GM18861 (cell line): ENCODE data around the gene CBLB.

Experiments
- ATAC-seq: cut with Tn5 transposase; IDR thresholded peaks from one replicate; pipeline ENCODE4 v1.9.1; 2021; ENCODE audit not compliant: unreplicated experiment

The CBLB gene

DNA sequence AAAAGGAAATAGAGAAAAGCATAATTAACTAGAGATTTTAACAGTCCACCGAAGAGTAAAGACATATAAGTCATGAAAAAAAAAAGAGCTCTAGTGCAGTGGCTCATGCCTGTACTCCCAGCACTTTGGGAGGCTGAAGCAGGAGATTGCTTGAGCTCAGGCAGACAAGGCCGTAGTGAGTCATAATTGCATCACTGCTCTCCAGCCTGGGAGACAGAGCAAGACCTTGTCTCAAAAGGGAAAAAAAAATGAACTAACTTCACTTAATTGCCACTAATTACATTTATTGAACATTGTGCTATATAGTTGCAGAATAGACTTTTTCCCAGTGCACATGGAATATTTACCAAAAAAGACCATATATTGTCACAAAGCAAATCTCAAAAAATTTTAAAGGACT is 221.8 kb downstream of the CBLB start:
- no peak for ATAC-seq

DNA sequence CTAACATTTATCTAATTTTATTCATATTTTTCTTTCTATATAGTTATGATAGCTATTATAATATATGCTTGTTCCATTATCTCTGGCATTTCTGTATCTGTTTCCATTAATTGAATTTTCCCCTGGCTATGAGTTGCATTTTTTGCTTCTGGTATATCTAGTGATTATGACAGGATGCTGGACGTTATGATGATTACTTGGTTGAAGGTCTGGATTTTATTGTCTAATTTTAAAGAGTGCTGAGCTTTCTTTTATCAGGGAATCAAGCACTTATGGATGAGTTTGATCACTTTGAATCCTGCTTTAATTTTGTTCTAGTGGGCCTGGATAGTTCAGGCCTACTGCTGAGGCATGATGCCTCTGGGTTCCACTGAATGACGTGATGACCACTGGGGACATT is 229.7 kb downstream of the CBLB start:
- no peak for ATAC-seq

DNA sequence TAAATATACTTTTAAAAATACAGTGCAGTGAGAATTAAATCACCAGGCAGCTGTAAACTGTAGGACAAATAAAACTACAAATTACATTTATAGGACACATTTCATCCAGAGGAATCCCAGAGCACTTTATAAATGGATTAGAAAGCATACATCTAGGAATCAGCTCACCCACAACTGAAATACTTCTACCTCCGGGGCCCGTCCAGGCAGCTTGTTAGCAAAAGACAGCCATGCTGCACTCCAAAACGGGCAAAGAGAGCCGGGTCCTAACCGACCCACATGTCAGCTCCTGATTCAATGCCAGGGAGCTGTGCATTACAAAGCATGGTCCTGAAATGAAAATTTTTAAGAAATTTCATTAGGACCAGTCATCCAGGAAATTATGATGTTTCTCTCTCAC is 234.1 kb downstream of the CBLB start:
- no peak for ATAC-seq

DNA sequence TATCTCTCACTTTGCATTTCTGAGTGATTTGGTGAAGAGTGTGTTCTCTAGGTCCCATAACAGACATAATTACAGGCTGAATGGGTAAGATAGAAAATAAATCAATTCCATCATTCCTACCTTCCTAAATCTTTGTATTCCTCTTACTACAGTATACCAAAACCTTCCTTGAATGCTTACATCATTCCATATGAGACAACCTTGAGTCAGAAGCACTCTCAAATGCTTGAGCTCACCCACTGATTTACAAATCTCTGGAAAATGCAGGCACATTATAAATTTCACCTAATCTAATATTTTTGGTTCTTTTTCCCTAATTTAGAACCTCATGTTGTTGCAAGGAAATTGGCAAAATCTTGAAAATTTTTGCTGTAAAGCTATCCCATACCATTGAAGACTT is 239.1 kb downstream of the CBLB start:
- ATAC-seq, result no peak

DNA sequence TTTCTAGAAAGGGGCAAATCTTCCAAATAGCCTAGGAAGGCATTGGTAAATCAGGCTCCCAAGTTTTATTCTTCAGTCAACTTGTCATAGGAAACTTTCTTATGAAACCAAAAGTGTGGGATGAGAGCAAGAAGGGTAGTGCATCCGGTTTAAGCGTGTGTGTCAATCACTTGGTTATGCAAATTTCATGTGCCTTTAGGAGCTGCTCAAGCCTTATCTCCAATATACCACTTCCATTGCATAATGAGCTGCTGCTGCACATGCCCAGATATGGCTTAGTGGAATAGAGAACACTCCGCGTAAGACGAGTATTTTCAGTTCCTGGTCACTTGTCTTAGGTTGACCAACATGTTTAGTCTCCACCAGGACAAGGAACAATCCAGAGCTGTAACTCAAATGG is 242.1 kb downstream of the CBLB start:
- no peak for ATAC-seq

DNA sequence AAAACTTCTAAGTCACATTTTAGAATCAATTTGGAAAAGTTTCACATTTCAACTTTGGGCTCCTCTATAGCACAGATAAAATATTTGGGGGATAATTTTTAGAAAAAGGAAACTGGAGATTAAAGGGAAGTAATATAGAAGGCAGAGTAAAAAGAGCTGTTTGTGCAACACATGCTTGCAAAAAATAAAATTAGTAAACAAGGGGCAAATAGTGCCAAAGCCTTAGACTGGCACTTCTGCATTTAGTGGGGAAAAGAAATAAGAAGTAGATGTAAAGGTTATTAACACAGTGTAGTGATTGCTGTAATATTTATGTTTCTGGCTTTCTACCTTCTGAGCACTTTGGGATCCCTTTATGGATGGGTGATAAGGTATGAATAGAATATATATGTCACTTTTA is 246.6 kb downstream of the CBLB start:
- ATAC-seq, result no peak

DNA sequence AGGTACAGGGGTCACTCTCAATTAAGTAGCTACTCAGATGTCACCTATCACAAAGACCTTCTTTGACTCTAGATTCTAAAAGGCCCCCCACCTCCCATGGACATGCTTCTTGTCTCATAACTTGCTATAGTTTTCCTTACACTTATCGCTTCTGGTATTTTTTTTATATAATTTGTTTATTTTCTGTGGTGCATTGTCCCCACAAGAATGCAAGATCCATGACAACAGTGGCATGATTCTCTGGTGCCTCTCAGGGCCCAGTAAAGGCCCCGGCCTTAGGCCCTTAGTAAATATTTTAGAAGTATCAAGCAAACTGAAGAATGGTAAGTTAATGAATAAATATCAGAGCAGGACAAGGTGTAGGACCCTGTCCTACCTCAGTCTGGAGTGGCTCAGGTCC is 248.6 kb downstream of the CBLB start:
- no peak for ATAC-seq

DNA sequence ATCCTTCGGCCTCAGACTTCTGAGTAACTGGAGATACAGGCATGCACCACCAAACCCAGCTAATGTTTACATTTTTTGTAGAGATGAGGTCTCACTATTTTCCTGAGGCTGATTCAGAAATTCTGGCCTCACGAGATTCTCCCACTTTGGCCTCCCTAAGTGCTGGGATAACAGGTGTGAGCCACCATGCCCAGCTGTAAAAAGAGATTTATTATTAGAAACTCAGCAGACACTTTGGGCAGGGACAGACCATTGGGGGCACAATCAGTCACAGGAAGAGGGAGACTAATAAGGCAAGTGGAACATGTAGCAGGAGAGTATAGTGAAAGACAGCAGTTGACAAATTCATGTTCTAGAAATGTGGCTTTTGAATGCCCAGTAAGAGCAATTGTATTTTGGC is 249.2 kb downstream of the CBLB start:
- no peak for ATAC-seq

DNA sequence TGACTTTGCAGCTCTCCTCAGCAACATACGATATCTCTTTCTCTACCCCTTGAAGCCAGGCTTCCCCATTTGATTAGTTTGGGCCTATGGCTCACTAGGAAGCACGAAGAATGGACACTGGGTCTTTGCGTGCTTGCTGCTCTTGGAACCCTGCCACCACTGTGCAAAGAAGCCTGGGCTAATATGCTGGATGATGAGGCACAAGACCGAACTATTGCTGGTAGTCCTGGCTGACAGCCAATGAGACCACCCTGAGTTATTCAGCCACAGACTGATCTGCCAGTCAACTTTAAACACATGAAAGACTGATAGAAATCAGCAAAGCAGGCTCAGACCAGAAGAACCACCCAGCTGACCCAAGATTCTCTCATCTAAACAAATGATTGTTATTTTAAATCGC is 250.3 kb downstream of the CBLB start:
- ATAC-seq, result no peak

DNA sequence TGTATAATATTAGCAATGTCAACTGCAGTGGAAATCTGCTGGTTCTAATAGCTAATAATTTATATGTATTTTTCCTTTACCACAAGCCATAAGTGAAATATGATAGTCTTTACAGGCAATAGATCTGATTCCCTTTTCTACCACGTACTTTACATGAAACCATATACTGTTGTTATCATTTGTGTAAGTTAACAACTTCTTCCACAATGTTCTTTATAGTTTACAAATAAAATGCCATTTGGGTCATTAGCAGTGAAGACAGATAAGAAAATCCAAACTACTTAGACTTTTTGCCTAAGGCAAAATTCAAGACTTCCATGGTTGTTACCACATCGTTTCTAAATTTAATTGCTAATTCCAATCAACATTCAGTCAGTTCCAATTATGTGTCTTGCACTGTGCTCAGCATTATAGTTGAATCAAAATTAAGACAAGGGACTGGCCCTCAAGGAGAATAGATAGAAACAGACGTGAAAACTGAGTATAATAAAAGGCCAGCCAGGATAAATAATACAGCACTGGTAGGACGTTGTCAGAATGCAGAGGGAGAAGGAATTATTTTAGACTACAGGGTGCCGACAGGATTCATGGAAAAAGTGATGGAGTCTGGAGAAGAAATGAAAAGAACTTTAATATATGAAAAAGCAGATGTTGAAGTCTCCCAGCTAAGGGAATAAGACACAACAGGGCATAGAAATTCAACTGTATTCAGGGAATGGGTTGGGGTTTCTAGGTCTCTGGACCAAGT is 252.3 kb downstream of the CBLB start:
- ATAC-seq, result no peak

DNA sequence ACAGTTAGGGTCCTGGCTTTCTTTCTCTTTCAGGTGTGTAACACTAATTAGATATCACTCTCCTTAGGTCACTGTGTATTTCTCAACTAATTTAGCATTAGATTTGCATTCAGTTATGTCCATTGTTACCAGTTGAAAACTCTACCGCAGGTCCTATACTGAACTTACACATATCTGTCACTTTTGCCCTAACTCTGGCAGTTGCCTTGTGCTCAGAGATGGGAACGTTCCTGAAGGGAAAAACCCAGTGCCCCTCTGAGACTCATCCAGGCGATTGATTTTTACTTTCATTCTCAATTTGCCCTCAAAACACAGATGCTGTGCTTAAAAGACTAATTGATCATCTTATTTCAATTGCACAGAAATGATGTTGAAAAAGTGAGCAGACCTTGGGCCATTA is 253.0 kb downstream of the CBLB start:
- no peak for ATAC-seq

DNA sequence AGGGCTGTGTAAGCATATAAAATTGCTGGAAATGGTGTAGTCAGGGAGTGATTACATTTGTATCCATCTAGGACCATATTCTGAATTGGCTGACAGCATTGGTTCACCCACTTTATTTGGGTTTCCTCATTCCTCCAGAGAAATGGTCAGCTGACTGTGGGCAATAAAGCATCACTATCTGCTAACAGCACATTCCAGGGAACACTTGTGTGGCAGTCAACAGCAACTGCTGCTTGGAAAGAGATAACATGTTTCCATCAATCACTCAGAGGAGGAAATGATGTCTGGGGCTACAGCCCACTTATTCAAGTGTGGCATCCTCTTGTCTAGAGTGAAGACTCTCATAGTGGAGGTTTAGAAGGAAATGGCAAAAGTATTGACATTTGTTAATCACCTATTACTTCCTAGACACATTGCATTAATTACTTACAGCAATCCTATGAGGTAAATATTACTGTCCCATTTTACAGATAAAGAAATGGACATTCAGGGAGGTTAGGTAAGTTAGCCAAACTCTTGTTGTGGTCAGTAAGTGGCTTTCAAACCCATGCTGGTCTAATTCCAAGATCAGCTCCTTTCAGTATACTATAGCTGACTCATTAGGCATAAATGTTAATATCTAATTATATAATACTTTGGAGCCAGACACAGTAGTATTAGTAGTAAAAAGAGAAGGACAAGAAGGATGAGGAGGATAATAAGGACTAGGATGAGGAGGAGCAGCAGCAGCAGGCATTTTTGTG is 254.4 kb downstream of the CBLB start:
- no peak for ATAC-seq

DNA sequence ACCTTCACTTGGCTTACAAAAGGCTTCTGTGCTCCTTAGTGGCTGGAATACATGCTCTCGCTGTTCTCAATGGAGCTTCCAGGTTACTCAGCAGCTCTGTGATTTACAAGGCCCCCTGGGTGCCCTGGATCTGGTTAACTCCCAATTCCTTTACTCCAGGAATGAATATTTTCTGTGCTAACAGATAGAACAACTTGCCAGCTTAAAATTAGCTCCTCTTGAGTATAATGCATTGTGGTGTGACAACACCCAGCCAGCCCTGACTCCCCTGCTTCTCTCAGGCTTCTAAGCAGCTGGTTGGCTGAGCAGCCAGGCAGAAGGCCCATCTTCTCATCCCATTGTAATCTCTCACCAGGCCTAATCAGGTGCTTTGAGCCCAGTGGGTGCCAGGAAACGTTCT is 255.7 kb downstream of the CBLB start:
- no peak for ATAC-seq

DNA sequence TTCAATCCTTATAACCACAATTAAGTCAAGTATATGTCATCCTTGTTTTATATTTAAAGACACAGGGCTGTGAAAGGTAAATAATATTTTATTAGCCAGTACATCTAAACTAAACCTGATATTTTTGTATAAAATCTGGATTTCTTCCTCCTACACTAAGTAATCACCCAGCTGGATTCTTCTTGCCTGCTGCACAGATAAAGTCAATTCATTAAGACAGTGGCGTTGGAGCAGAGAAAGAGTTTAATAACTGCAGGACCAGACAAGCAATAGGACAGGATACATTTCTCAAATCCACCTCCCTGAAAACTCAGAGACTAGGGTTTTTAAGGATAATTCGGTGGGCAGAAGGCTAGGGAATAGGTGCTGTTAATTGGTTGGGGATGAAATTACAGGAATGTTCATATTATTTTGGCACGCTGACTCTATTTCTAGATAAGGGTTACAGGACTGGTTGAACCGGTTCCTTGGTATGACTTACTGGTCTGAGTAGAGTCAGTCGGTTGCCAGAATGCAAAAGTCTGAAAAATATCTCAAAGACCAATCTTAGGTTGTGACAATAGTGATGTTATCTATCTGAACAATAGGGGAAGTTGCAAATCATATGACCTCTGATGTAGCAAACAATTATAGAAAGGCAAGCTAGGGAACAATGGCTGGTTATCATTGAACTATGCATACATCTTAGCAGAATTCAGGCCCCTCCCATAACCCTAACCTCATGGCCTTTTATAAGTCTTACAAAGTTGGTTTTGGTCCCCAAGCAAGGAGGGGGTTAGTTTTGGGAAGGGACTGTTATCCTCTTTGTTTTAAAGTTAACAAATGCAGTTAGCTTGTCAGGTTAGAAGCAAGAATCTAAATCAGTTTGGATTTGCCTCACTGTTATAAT is 257.3 kb downstream of the CBLB start:
- ATAC-seq, result no peak

DNA sequence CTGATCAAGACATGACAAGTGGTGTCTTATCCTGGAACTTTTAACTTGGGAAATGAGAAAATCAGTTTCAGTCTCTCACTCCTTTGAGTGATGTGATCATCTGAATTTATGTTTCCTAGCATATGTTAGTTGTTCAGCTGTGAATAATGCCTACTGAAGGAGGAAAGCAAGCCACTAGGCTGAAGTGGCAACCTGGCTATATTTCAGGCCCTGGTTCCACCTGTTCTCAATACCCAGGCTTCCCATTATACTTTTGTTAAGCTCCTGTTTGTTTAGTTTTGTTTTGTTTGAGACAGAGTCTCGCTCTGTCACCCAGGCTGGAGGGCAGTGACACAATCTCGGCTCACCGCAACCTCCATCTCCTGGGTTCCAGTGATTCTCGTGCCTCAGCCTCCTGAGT is 258.3 kb downstream of the CBLB start:
- no peak for ATAC-seq

DNA sequence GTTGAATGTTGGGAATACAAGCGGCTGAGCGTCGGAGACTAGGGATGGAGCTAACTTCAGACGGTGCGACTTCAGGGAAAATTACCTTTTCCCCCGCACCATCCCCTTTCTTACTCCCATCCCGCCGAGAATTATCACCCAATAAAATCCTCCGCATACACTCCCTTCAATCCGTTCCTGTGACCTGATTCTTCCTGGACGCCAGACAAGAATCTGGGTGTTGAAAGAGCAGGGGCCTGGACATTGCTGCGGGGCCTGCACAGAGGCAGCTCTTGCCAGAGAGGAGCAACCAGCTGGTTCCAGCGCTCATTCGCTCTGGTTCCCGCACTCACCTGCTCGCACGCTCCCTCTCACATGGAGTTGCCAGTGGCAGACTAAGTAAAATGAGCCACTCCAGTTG is 260.2 kb downstream of the CBLB start:
- ATAC-seq, result no peak

DNA sequence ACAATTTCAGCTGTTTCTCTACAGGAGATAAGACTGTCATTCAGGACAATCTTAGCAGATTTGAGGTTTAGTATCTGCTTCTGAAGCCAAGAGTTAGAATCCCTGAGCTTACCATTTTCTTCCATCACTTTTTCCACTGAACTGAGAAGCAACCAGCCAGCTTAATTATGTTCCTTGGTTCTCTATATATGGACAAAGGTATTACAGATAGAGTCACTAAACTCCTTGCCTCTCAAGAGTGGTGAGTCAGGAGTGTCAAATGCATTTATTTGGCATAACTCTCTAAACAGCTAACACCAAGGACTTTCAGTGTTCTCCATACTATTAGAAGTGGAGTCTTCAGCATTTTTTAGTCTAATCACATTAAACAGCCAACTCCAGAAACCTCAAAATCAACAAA is 262.8 kb downstream of the CBLB start:
- ATAC-seq, result no peak
